GM18517 (cell line): Measurements from ENCODE around the gene CFAP251.
"Not testable (repeated sequence)": the region's sequence is repeated elsewhere in the genome, so short reads cannot be mapped to it uniquely, and the experiment has no call there.

Source experiments
- ATAC-seq: cut with Tn5 transposase; IDR thresholded peaks from one replicate; pipeline ENCODE4 v1.9.1; 2021; ENCODE audit warnings: mild to moderate bottlenecking, moderate library complexity; ENCODE audit not compliant: unreplicated experiment

CFAP251 gene

DNA sequence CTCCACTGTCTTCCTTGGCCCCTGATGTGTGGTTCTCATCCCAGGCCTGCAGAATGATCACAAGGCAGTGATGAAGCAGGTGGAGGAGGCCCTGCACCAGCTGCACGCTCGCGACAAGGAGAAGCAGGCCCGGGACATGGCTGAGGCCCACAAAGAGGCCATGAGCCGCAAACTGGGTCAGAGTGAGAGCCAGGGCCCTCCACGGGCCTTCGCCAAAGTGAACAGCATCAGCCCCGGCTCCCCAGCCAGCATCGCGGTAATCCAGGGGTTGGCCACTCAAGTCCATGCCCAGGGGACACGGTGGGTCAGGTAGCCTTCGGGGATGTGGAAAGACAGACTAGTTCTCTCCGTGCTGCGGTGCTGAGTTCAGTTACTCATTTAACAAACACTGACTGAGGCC, 18.8 kb upstream of the CFAP251 start:
- no peak for ATAC-seq

DNA sequence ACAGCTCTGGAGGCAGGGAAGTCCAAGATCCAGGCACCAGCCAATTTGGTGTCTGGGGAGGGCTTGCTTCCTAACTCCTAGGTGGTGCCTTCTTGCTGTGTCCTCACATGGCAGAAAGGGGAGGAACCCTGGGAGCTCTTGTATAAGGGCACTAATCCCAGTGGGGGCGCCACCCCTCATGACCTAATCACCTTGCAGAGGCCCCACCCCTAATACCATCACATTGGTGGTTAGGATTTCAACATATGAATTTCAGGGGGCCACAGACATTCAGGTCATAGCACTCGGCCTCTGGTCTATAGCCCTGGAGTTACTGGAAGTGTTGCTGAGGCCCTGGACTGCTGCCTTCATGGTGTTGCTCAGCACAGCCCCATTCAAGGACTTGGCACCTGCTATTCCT, 15.2 kb upstream of the CFAP251 start:
- ATAC-seq, result no peak

DNA sequence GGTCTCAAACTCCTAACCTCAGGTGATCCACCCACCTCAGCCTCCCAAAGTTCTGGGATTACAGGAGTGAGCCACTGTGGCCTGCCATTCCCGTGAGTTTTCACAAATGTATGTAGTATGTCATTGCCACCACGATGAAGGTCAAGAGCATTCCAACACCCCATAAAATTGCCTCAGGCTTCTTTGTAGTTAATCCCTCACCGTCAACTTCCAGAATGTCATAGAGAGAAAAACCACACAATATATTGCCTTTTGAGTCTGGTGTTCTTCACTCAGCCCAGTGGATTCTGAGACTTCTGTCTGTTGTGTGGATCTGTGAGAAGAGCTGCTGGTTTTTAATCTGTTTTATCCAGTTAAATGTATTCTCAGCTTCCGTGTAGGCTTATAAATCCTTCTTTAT, 12.6 kb upstream of the CFAP251 start:
- ATAC-seq, result no peak

GRCh38 chr12:121908702-121909101, 9.7 kb upstream of the CFAP251 start:
- ATAC-seq, result no peak

- no peak for ATAC-seq
Measured at GRCh38 chr12:121911824-121912585, 6.4 kb upstream of the CFAP251 start.

DNA sequence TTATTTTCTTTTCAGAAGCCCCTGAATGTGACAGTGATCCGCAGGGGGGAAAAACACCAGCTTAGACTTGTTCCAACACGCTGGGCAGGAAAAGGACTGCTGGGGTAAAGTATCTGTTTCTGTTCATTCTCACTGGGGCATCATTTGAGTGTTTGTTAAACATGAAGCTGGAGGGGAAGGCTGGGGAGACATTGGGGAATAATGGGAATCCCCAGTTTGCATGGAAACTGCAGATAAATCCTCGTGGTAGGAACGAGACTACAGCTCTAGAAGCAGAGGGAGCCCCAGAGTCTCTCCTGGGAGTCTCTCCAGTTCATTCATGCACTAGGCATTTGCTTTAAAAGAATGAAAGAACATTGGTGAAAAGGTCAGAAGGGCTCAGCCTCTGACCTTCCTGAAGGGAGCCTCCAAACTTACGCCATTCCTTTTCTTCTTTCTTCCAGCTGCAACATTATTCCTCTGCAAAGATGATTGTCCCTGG, 2.5 kb upstream of the CFAP251 start:
- no peak for ATAC-seq

DNA sequence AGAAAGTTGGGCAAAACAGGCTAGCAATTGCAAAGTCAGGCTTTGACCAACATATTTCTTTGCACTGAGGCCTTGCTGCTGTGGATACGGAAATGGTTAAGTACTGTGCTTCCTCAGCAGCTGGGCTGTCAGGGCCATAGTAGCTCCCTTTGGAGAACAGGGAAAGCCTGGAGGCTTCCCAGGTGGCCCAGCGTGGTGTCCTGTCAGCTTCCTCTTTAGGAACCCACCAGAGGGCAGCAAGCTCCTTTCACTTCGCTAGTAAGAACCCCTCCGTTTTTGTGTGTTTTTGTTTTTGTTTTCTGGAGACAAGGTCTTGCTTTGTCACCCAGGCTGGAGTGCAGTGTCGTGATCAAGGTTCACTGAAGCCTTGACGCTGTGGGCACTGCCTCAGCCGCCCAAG, 1.7 kb upstream of the CFAP251 start:
- no peak for ATAC-seq

- ATAC-seq, result peak; percentile 10
Measured at GRCh38 chr12:121918679-121919038, 267 bp downstream of the CFAP251 start.

DNA sequence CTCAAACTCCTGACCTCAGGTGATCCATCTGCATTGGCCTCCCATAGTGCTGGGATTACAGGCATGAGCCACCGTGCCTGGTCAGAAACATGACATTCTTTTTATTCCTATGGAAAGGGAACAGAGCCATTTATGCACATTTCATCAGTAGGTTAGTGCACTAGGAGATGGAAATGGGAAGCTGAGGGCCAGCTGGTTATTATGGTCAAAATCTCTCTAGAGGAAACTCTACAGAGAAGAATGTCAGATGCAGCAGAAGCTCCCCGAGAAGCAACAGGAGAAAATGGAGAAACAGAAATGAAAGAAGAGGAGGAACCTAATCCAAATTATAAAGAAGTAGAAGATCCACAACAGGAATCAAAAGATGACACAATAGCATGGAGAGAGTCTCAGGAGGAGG, 2.7 kb downstream of the CFAP251 start:
- no peak for ATAC-seq

- no peak for ATAC-seq
Measured at GRCh38 chr12:121925358-121925695, 6.9 kb downstream of the CFAP251 start.

- ATAC-seq, result no peak
Measured at GRCh38 chr12:121926874-121927706, 8.7 kb downstream of the CFAP251 start.

- no peak for ATAC-seq
Measured at GRCh38 chr12:121927813-121928212, 9.4 kb downstream of the CFAP251 start.

DNA sequence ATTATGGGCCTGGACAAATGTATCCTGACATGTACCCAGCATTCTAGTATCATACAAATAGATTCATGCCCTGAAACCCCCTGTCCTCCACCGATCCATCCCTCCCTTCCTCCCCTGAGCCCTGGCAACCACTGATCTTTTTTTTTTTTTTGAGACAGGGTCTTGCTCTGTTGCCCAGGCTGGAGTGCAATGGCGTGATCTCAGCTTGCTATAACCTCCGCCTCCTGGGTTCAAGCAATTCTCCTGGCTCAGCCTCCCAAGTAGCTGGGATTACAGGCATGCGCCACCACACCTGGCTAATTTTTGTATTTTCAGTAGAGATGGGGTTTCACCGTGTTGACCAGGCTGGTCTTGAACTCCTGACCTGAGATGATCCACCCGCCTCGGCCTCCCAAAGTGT, 11.2 kb downstream of the CFAP251 start:
- not testable (repeated sequence) for ATAC-seq

GRCh38 chr12:121930862-121931261, 12.5 kb downstream of the CFAP251 start:
- no peak for ATAC-seq

DNA sequence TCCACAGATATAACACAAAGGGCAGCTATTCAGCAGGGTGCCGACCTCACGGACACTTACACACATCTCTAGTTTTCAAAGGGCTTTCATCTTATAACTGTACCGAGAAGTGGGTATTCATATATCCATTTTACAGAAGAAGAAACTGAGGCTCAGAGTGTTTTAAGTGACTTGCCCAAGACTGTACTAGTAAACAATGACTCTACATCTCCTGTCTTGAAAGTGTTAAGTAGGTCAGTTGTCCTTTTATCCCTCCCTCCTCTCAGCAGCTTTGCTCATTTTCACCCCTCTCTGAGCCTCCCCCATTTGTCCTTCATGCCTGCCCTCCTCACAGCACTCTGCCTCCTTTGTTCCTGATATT, 13.8 kb downstream of the CFAP251 start:
- no peak for ATAC-seq

DNA sequence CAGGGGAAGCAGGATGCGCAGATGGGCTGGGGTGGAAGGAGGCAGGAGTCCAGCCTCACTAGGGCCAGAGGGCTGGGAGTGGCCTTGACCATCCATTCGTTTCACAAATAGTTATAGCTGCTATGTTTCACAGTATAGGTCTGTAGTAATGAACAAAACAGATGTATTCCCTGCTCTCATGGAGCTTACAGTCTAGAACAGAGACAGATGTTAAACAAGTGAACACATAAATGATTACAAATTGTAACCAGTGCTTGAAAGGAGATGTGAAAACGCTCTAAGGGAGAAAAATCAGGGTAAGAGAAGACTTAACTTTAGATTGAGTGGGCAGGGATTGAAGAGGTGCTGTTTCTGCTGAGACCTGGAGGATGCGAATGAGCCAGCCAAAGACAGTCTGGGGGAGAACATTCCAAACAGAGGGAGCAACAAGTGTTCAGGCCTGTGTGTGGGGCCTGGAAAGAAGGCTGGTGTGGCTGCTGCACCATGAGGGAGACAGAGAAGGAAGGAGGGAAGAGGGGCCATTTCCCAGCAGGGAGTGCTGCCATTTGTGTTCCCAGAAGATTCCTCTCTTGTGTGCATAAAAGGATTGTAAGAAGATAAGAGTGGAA, 14.6 kb downstream of the CFAP251 start:
- no peak for ATAC-seq

DNA sequence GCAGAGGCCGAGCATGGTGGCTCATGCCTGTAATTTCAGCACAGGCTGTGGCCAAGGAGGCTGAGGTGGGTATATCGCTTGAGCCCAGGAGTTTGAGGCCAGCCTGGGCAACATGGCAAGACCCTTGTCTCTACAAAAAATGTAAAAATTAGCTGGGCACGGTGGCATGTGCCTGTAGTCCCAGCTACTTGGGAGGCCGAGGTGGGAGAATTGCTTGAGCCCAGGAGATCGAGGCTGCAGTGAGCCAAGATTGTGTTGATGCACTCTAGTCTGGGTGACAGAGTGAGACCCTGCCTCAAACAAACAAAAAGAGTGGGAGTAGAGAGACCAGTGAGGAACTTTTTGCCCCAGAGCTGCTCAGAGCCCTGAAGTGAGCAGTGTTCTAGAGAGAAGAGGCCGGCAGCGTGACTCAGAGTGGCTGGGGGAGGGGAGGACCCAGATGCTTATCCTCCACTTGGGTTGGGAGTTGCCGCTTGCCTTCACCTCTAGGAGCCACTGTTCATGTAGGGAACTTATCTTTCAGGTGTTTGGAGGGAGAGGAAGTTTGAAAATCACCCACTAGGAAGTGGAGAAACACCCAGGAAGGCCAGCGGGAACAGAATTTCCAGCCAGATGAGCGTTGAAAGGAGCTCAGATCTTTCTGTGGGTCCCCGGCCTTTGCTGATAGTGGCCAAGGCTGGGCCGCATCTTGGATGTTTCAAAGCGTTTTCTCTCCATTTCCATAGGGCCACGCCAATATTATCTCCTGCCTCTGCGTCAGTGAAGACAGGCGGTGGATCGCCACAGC, 15.3 kb downstream of the CFAP251 start:
- no peak for ATAC-seq

DNA sequence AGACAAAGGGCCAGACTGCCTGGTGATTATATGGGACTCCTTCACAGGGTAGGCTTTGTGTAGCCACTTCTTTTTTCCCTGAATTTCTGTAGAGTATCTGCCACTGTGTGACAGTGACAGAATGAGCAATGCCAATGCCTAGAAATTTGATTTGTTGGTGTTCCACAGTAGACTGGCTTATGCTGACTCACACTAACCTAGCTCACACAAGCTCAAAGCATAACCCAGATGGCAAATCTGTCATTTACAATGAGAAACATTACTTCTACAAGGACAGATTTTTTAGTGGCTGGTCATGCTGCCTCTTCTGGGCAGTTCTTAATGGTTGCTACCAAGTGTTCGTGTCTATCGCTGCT, 15.9 kb downstream of the CFAP251 start:
- ATAC-seq, result no peak

- ATAC-seq, result no peak
Measured at GRCh38 chr12:121937654-121938053, 19.3 kb downstream of the CFAP251 start.

DNA sequence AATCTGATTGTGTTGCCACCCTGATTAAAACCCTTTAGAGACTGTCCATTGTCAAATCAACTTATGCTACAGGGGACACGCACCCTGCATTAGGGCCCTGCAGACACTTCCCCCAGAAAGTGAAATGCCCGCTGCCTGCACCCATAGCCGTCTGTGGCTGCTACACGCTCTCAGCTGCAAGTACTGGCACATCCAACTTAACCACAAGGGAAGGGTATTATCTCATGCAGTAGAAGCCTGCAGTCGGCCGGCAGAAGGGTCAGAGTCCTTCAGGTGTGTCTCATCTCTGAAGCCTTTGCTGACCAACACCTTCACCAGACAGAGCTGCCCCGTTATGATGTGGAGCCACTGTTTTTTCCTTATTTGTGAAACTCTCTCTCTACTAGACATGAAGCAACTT, 20.8 kb downstream of the CFAP251 start:
- ATAC-seq, result no peak
